ENCODE results near the gene CCDC12.
"Not testable (repeated sequence)": the region's sequence is repeated elsewhere in the genome, so short reads cannot be mapped to it uniquely, and the experiment has no call there.

The CCDC12 gene

GRCh38 chr3:46978985-46979944, 2.7 kb upstream of the CCDC12 start, which contains the start of gene NBEAL2:
TSS of gene NBEAL2 (plus strand) at chr3:46979666. CDS start at chr3:46979862, 196 bp downstream.
- FAIRE-seq = no peak

GRCh38 chr3:46978381-46978780, 1.8 kb upstream of the CCDC12 start:
- FAIRE-seq = no peak

- FAIRE-seq = no peak
Observed at GRCh38 chr3:46977811-46978195, 1.3 kb upstream of the CCDC12 start.

- no peak for FAIRE-seq
Observed at GRCh38 chr3:46974421-46975171, 1.9 kb downstream of the CCDC12 start.

GRCh38 chr3:46972396-46972795, 4.1 kb downstream of the CCDC12 start:
- FAIRE-seq = no peak

GRCh38 chr3:46971742-46972141, 4.8 kb downstream of the CCDC12 start:
- no peak for FAIRE-seq

GRCh38 chr3:46971151-46971550, 5.4 kb downstream of the CCDC12 start:
- FAIRE-seq = no peak

- no peak for FAIRE-seq
Observed at GRCh38 chr3:46970391-46971091, 6.0 kb downstream of the CCDC12 start.

- FAIRE-seq = no peak
Observed at GRCh38 chr3:46968783-46969428, 7.6 kb downstream of the CCDC12 start.

- no peak for FAIRE-seq
Observed at GRCh38 chr3:46966811-46967210, 9.7 kb downstream of the CCDC12 start.

- no peak for FAIRE-seq
Observed at GRCh38 chr3:46965151-46965550, 11.4 kb downstream of the CCDC12 start.

- FAIRE-seq = not testable (repeated sequence)
Observed at GRCh38 chr3:46964038-46964590, 12.4 kb downstream of the CCDC12 start.

- FAIRE-seq = no peak
Observed at GRCh38 chr3:46962990-46963389, 13.6 kb downstream of the CCDC12 start.

- FAIRE-seq = no peak
Observed at GRCh38 chr3:46962427-46962826, 14.1 kb downstream of the CCDC12 start.

- no peak for FAIRE-seq
Observed at GRCh38 chr3:46960835-46961234, 15.7 kb downstream of the CCDC12 start.

GRCh38 chr3:46960081-46960701, 16.4 kb downstream of the CCDC12 start:
- no peak for FAIRE-seq

- FAIRE-seq = no peak
Observed at GRCh38 chr3:46959161-46959511, 17.4 kb downstream of the CCDC12 start.

GRCh38 chr3:46958467-46959160, 17.9 kb downstream of the CCDC12 start:
- FAIRE-seq = no peak

GRCh38 chr3:46957092-46957820, 19.3 kb downstream of the CCDC12 start:
- FAIRE-seq = no peak

- FAIRE-seq = no peak
Observed at GRCh38 chr3:46955801-46956259, 20.7 kb downstream of the CCDC12 start.

Data from colon (tissue), 2 donors.